ENCODE results near the gene CDH16. TPM values are rescaled to one million over a fixed set of nuclear protein-coding genes. Genes with fewer than 3 reads are reported as not detected.

CDH16 gene
- total and polyA plus RNA-seq, 2 donors (not counting 3 experiments of a cell fraction or from before 2014, with no cell fraction given): not detected

GRCh38 chr16:66908762-66909559, 9.7 kb downstream of the CDH16 start:
- ChIA-PET CTCF (interaction anchor here (0.7 to 3.1 kb wide), 17 partner anchors 8 to 78 kb away, joined by 3 to 19 read pairs (median 7); partner anchors contain the start of genes CDH16, NAE1 and PDP2), POLR2A (no interaction called here)
- Histone ChIP-seq H2AFZ (ENCODE audit: low read depth, low read length) (no peak overlapping the region), H4K20me1 (replicated peaks; ENCODE audit: control insufficient read depth, extremely low read depth, insufficient read depth, low read length) (no peaks in the 10 kb centered on the region), H3K4me2 (ENCODE audit: insufficient read depth, low read length) (no peak overlapping the region), H3K79me2 (ENCODE audit: control insufficient read depth, insufficient read depth, low read length) (no peaks in the 10 kb centered on the region), H3K9me3 (replicated peaks; ENCODE audit: control insufficient read depth, insufficient read depth, low read length) (no peaks in the 10 kb centered on the region), H3K9me1 (replicated peaks; ENCODE audit: control insufficient read depth, extremely low read depth, insufficient read depth, low read length) (no peaks in the 10 kb centered on the region), H3K27me3 (ENCODE audit: control insufficient read depth in 2 of 2, insufficient read depth in 2 of 2, low read length in 2 of 2) (no peaks in the 10 kb centered on the region), H3K36me3 (ENCODE audit: control insufficient read depth in 2 of 2, extremely low read depth in 1 of 2, insufficient read depth in 2 of 2, low read length in 2 of 2) (no peaks in the 10 kb centered on the region), H3K4me1 (ENCODE audit: control insufficient read depth, extremely low read depth, insufficient read depth, low read length) (no peaks in the 10 kb centered on the region), H3K9ac (replicated peaks; ENCODE audit: extremely low read depth, insufficient read depth, low read length) (no peak overlapping the region), H3K4me3 (replicated peaks in 1 of 3; ENCODE audit: insufficient read depth in 1 of 3, low read depth in 1 of 3, low read length in 3 of 3) (no peak overlapping the region), H3K27ac (ENCODE audit: insufficient read depth, low read depth, low read length) (no peak overlapping the region)
- no TSS peak for BruUV-seq (replicated peaks)
- TF ChIP-seq GATA2 (IDR thresholded peaks at IDR 0.05; ENCODE audit: insufficient read depth, insufficient read length, low read depth, low read length) (no peak), POLR2A (IDR thresholded peaks at IDR 0.05; ENCODE audit: low read depth, low read length) (no peak), MAX (IDR thresholded peaks at IDR 0.05; ENCODE audit: insufficient read depth, insufficient read length) (no peak), EZH2 (IDR thresholded peaks at IDR 0.05; ENCODE audit: borderline replicate concordance, low read depth, low read length, severe bottlenecking) (no peak), CTCF (IDR thresholded peaks at IDR 0.05; ENCODE audit: extremely low read depth in 1 of 2, insufficient read depth in 1 of 2, low read depth in 1 of 2, low read length in 2 of 2) (no peak), FOS (IDR thresholded peaks at IDR 0.05; ENCODE audit: borderline replicate concordance, insufficient read depth, low read length) (no peak), MYC (IDR thresholded peaks at IDR 0.05; ENCODE audit: low read depth, low read length) (no peak), JUN (IDR thresholded peaks at IDR 0.05; ENCODE audit: borderline replicate concordance, insufficient read depth, insufficient read length, low read depth) (no peak), POLR2AphosphoS5 (IDR thresholded peaks at IDR 0.05; ENCODE audit: insufficient read depth, low read depth, low read length) (no peak)
- intact Hi-C loops (cut with micrococcal nuclease): no loop called here
- FAIRE-seq (no peak), DNase-seq (ENCODE audit: low read depth, low spot score) (no peak)
- dilution Hi-C loops (cut with MboI; ENCODE audit: extremely low pct_ligation_motif_present, low sequenced_read_pairs): no loop called here
